ENCODE measurements around the gene TMEM267.

DNA sequence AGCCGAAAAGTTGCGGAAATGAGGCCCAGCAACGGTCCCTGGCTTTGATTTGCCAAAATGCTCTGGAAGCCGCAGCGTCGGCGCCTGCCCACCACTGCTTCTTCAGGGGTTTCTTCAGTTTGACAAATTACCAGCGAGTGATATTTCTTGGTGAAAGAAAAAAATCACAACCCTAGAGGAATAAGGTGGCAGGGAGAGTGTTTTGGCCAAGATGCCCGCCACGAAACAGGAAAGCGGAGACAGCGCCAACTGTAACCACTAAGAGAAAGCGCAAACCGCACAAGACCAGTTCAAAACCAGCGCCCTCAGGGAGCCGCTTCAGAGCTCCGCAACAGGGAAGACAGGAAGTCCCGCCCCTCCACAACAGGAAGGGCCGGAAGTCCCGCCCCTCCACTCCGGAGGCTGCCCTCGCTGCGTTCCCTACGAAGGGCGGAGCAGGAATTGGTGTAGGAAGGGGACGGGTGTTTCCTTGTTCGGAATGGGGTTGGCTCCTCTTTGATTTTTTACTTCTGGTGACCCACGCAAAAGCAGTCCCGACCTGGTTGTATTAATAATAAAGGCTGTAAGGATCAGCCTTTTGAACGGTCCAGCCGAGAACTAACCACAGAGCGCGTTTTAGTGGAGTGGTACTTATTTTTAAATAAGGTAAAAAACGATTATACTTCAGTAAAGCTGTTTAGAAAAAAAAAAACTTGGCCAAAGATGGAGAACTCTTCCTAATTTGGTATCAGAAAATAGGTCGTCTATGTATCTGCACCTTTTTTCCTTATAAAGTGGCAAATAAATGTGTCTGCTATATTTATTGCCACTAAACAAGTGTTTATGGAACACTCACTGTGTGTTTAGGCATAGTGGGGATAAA, 31.4 kb upstream of the TMEM267 start, which contains the start of gene C5orf34:
- TF ChIP-seq, protein P1, sequence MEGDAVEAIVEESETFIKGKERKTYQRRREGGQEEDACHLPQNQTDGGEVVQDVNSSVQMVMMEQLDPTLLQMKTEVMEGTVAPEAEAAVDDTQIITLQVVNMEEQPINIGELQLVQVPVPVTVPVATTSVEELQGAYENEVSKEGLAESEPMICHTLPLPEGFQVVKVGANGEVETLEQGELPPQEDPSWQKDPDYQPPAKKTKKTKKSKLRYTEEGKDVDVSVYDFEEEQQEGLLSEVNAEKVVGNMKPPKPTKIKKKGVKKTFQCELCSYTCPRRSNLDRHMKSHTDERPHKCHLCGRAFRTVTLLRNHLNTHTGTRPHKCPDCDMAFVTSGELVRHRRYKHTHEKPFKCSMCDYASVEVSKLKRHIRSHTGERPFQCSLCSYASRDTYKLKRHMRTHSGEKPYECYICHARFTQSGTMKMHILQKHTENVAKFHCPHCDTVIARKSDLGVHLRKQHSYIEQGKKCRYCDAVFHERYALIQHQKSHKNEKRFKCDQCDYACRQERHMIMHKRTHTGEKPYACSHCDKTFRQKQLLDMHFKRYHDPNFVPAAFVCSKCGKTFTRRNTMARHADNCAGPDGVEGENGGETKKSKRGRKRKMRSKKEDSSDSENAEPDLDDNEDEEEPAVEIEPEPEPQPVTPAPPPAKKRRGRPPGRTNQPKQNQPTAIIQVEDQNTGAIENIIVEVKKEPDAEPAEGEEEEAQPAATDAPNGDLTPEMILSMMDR (conservative IDR thresholded peaks at IDR 0.05; ENCODE audit: low read length) = peak; percentile 52
- no peak for TF ChIP-seq EZH2phosphoT487 (IDR thresholded peaks at IDR 0.05; ENCODE audit: borderline replicate concordance, low read depth, low read length)
